AG04450 (cell line): Measurements from ENCODE around the gene ITPR1. TPM values are rescaled to one million over a fixed set of nuclear protein-coding genes. Genes with fewer than 3 reads are reported as not detected.

ENCODE experiments used
- CTCF ChIA-PET: fragments of 300-600, 350-600 bp; formaldehyde crosslinking; extraction: SDS; loops from one replicate; lab custom pipeline; 2022; ENCODE audit warnings: antibody characterized with exemption, inconsistent platforms; lab: Charles Lee
- POLR2A ChIA-PET: fragments of 350-600 bp; formaldehyde crosslinking; extraction: SDS; loops from one replicate; lab custom pipeline; 2021; ENCODE audit warnings: antibody characterized with exemption, inconsistent platforms; lab: Yijun Ruan, JAX
- DNase-seq: peaks from one replicate; pipeline ENCODE4 v3.0.0-alpha.2; 2011; ENCODE audit warnings: low read depth, low spot score
- H3K27ac ChIP-seq: one replicate; pipeline ENCODE4 v1.5.1; 2012; ENCODE audit warnings: low read depth, low read length, control low read depth
- H3K27me3 ChIP-seq: one replicate; pipeline ENCODE4 v1.6.0; 2012; ENCODE audit warnings: low read length; ENCODE audit not compliant: control insufficient read depth, insufficient read depth
- H3K4me3 ChIP-seq: 2 replicates; pipeline ENCODE4 v1.5.1; 2011; ENCODE audit warnings: mild to moderate bottlenecking, low read depth, low read length, control low read depth
- H3K9me3 ChIP-seq: 2 replicates; pipeline ENCODE4 v1.5.1; 2012; ENCODE audit warnings: low read length; ENCODE audit not compliant: control insufficient read depth, insufficient read depth
- polyA plus RNA-seq: library from polyadenylated mRNA; depleted of rRNA; stranded (reverse); fragments of >200 nt; gene quantifications from 2 replicates; pipeline ENCODE4 v1.2.3, GENCODE V29; 2011
- TF ChIP-seq, protein P1 (sequence below): IDR thresholded peaks from 2 replicates; pipeline ENCODE4 v1.5.1; 2011; ENCODE audit warnings: low read depth, low read length, control low read depth, inconsistent platforms

Gene ITPR1
- polyA plus RNA-seq, 1 experiment, result 7.4 TPM

DNA sequence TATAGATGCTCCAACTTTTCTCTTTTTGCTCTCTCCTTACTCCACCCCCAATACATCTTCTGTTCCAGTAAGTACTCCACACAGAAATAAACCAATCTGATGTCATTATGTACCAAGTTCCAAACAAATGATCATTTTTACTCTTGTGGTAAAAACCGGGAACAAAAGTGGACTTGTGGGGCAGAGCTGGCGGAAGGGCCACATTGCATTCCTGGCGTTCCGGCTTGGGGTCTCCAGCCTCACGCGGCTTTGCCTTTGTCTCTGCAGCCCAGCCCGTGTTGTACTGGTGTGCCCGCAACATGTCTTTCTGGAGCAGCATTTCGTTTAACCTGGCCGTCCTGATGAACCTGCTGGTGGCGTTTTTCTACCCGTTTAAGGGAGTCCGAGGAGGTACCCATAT lies 301.6 kb downstream of the ITPR1 start:
- Histone ChIP-seq H3K27ac (no peak overlapping the region), H3K4me3 (no peak overlapping the region), H3K27me3 (no peaks in the 10 kb centered on the region), H3K9me3 (peaks cover 3% of the 10 kb centered on the region; the same call in 1 of the 2 replicates)
- DNase-seq, result no peak
- TF ChIP-seq, protein P1, sequence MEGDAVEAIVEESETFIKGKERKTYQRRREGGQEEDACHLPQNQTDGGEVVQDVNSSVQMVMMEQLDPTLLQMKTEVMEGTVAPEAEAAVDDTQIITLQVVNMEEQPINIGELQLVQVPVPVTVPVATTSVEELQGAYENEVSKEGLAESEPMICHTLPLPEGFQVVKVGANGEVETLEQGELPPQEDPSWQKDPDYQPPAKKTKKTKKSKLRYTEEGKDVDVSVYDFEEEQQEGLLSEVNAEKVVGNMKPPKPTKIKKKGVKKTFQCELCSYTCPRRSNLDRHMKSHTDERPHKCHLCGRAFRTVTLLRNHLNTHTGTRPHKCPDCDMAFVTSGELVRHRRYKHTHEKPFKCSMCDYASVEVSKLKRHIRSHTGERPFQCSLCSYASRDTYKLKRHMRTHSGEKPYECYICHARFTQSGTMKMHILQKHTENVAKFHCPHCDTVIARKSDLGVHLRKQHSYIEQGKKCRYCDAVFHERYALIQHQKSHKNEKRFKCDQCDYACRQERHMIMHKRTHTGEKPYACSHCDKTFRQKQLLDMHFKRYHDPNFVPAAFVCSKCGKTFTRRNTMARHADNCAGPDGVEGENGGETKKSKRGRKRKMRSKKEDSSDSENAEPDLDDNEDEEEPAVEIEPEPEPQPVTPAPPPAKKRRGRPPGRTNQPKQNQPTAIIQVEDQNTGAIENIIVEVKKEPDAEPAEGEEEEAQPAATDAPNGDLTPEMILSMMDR, result no peak
- ChIA-PET CTCF (interaction anchor here (1.0 kb wide), 1 partner anchor 83 kb away, joined by 3 read pairs; no protein-coding TSS in a partner anchor), POLR2A (no interaction called here)

DNA sequence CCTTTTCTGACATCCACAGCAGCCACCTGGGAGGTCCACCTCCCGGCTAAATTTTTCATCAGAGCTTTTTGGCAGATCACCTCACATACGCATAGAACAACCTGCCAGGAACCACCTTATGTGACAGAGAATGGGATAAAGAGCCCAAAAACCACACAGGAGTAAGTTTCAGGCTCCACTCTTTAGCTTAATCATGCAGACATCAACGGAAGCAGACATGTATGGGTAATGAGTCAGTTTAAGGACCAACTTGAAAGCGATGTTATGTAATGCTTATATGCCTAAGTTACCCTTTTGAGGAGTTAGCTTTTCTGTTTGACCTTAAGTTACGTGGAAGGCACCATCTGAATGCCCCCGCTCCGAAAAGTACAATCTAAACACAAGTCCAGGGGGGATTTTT lies 302.8 kb downstream of the ITPR1 start:
- no peak for DNase-seq
- no peak overlapping the region for H3K4me3 ChIP-seq
- TF ChIP-seq, protein P1, result no peak
- no peaks in the 10 kb centered on the region for H3K27me3 ChIP-seq
- H3K9me3 ChIP-seq, result peaks cover 3% of the 10 kb centered on the region; the same call in 1 of the 2 replicates
- ChIA-PET POLR2A (no interaction called here), CTCF (interaction anchor here (0.6 to 1.0 kb wide), 3 partner anchors 84 to 180 kb away, joined by 3 to 5 read pairs (median 3); no protein-coding TSS in a partner anchor)
- H3K27ac ChIP-seq, result no peak overlapping the region

DNA sequence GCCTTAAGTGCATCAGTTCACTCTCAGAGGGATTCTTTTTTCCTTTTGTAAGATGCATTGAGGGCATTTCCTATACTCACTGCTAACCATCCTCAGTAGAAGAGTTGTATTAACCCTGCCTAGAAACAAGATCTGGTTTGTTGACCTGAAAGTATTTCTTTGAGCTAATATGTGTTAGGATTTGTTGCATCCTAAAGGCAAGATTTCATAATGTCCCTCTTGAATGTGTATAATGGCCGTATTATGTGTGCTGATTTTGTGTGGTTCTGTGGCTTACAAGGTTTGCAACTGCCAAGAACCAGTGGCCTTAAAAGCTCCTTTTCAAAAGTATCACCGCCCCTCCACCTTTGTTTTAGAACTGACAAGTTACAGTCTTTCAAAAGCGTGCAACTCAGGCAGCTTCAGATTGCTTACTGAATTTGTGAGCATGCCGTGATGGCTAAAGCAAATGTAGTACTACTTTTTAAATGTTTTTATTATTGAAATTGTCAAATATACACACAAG lies 304.1 kb downstream of the ITPR1 start:
- Histone ChIP-seq H3K27me3 (no peaks in the 10 kb centered on the region), H3K4me3 (no peak overlapping the region), H3K27ac (no peak overlapping the region), H3K9me3 (no peaks in the 10 kb centered on the region)
- TF ChIP-seq, protein P1, result no peak
- ChIA-PET POLR2A (no interaction called here), CTCF (interaction anchor here (0.9 kb wide), 1 partner anchor 86 kb away, joined by 4 read pairs; no protein-coding TSS in a partner anchor)
- no peak for DNase-seq

DNA sequence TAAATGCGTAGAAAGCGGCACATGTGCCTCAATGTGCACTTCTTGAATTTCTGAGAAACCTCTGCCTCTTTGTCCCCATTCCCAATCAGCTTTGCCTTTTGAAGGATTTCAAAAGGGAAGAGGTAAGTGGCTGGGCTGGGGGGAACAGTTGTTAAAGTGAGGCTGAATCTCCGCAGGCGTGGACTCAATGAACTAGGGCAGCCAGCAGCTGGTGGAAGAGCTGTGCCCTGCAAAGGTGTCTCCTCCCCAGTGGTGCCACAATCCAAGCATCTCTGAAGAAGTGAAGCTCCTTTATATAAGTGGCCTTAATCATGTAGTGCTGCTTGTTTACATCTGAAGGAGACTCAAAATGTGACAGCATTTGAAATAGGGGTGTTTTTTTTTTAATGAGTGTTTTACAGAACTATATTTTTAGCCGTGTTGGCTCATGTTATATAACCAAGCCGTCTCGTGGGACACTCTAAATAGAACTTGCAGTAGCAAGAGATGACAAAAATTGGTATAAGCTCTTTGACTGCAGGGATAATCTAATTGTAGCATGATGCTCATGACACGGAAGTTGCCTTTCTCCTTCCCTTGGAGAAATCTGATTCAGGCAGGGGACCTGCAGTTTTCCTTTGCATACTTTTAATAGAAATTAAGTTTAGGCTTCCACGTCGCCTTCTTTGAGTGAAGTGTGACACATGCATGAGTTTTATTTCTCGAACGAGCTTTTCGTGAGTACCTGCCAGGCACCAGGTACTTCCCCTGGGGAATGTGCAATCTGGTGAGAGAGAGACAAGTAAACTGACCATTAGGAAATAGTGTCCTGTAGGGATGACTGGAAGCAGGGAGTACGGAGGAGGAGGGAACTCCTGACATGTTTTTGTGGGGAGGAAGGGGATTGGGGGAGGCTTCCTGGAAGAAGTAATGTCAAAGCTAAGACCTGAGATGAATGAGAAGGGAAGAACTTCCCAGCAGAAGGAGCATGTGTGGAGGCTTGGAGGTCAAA lies 306.4 kb downstream of the ITPR1 start:
- no peak overlapping the region for H3K4me3 ChIP-seq
- ChIA-PET CTCF (no interaction called here), POLR2A (no interaction called here)
- no peaks in the 10 kb centered on the region for H3K27me3 ChIP-seq
- DNase-seq, result no peak
- no peak overlapping the region for H3K27ac ChIP-seq
- H3K9me3 ChIP-seq, result no peaks in the 10 kb centered on the region
- TF ChIP-seq, protein P1, result no peak

DNA sequence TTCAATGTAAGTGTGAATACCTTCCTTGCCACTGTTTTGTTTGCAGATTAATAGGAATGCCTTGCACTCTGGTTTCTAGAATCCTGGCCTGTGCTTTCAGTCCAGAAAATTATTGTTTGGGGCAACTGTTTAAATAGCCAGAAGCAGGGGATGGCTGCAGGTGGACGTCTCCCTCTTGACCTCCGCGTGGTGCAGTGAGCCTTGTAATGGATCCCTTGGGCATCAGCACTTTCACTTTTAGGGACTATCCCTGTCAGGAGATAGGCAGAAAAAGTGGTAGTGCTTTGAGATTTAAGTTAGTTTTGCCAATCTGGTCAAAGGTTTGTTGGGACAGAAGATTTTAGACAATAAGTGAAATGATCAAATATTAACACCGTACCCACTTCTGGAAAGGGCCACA lies 307.4 kb downstream of the ITPR1 start:
- Histone ChIP-seq H3K4me3 (no peak overlapping the region), H3K27ac (no peak overlapping the region), H3K9me3 (no peaks in the 10 kb centered on the region), H3K27me3 (no peaks in the 10 kb centered on the region)
- ChIA-PET CTCF (no interaction called here), POLR2A (no interaction called here)
- TF ChIP-seq, protein P1, result no peak
- no peak for DNase-seq
